ENCODE data around the gene XCL2. TPM values are rescaled to one million over a fixed set of nuclear protein-coding genes. Genes with fewer than 3 reads are reported as not detected.
A peak's percentile ranks its signal among the peaks of the same experiment; 100 is the strongest.
"Not testable (repeated sequence)": the region's sequence is repeated elsewhere in the genome, so short reads cannot be mapped to it uniquely, and the experiment has no call there.

XCL2 gene, protein sequence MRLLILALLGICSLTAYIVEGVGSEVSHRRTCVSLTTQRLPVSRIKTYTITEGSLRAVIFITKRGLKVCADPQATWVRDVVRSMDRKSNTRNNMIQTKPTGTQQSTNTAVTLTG
- not detected in 2 replicates for total RNA-seq

DNA sequence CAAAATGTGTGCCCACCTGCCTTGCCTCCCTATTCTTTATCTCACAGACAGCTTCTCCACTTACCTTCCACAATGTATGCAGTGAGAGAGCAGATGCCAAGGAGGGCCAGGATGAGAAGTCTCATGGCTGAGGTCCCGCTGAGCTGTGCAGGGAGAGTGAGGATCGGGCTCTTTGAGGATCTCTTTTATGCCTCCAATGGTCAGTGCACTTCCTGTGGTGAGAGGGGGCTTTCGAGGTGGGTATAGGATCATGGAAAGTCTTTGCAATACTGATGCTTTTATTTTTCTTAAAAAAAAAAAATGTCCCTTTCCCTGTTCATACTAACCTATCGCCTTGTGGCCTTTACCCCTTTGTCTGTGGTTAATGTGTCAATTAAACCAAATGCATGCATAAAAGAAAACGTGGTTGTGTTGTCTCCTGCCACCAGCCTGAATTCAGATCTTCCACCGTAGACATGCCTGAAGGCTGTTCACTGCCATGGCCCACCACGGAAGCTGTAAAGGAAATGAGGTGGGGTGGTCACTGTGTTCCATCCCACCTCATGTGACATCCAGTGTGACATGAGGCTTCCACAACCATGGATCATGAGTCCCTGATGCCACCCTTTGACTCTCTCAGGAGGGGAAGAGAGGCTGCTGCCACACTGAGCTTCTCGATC lies at the start of gene XCL2:
Gene XCL2, minus strand, starts transcription at position 158 of the 659 bp plus-strand sequence. Its CDS starts 33 bp downstream, at position 125.
- DNase-seq (ENCODE audit: low read depth); H3K4me3 ChIP-seq (ENCODE audit: low read depth, low read length): not testable (repeated sequence)

DNA sequence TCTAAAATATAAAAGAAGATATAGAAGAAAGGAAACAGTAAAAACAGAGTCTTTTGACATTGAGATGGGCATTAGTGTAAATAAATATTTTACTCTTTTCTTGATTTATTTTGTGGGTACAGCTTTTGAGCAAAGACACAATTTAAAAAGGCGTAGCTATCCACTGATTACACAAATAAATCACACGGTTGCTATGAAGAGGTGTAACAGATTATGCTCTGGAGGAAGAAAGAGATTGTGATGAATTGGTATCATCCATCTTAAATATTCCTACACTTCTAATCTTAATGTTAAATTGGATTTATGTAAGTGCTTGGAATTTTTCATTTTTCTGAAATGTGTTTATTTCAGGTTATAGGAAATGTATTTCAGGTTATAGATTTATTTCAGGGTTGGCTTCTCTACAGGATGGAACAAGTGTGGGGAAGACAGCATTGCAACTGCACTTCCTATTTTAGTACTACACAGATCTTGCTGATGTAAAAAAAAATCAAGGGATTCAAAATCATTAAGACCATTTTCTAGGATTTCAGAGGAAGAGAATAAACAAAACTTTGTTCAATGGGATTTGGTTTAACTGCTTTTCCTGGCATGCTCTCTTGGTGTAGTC lies 47.9 kb upstream of the XCL2 start:
- no peak for DNase-seq (ENCODE audit: low read depth)
- no peak overlapping the region for H3K4me3 ChIP-seq (ENCODE audit: low read depth, low read length)
- TF ChIP-seq, protein P1, sequence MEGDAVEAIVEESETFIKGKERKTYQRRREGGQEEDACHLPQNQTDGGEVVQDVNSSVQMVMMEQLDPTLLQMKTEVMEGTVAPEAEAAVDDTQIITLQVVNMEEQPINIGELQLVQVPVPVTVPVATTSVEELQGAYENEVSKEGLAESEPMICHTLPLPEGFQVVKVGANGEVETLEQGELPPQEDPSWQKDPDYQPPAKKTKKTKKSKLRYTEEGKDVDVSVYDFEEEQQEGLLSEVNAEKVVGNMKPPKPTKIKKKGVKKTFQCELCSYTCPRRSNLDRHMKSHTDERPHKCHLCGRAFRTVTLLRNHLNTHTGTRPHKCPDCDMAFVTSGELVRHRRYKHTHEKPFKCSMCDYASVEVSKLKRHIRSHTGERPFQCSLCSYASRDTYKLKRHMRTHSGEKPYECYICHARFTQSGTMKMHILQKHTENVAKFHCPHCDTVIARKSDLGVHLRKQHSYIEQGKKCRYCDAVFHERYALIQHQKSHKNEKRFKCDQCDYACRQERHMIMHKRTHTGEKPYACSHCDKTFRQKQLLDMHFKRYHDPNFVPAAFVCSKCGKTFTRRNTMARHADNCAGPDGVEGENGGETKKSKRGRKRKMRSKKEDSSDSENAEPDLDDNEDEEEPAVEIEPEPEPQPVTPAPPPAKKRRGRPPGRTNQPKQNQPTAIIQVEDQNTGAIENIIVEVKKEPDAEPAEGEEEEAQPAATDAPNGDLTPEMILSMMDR (conservative IDR thresholded peaks at IDR 0.05; ENCODE audit: low read depth, low read length): no peak

DNA sequence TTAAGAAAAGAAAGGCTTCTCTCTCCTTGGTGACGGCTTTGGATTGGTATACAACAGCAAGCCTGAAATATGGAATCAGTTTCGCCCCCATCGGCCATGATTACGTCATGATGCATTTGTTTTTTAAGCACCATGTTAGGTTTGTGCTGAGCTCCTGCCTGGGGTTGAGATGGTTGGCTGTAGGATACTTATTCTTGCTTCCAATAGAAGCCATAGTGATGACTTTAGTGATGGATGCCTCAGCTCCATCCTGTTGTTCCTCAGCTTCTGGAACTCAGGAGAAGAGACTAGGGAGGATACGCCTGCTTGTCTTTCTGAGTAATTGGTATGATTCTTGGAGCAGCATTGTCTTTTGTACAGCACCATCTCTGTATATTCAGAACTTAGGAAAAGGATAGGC lies 47.3 kb upstream of the XCL2 start:
- TF ChIP-seq, protein P1 (conservative IDR thresholded peaks at IDR 0.05; ENCODE audit: low read depth, low read length): no peak
- no peak for DNase-seq (ENCODE audit: low read depth)
- no peak overlapping the region for H3K4me3 ChIP-seq (ENCODE audit: low read depth, low read length)

DNA sequence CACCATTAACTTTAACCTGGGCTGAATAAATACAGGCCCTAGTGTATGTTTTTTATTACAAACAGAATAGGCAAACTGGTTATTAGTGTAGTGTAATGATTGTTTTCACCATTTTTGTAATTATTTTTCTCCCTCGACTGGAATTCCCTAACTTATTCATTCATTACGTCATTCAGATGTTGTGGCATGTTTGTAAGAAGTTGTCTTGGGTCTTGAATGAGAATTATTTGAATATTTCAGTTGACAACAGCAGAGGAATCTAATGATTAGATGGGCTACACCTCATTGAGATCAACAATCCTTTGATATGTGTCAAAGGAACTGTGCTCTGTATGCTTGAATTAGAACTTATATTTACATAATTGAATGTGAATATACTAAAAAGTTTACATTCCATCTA lies 45.4 kb upstream of the XCL2 start:
- no peak overlapping the region for H3K4me3 ChIP-seq (ENCODE audit: low read depth, low read length)
- TF ChIP-seq, protein P1 (conservative IDR thresholded peaks at IDR 0.05; ENCODE audit: low read depth, low read length): no peak
- no peak for DNase-seq (ENCODE audit: low read depth)

DNA sequence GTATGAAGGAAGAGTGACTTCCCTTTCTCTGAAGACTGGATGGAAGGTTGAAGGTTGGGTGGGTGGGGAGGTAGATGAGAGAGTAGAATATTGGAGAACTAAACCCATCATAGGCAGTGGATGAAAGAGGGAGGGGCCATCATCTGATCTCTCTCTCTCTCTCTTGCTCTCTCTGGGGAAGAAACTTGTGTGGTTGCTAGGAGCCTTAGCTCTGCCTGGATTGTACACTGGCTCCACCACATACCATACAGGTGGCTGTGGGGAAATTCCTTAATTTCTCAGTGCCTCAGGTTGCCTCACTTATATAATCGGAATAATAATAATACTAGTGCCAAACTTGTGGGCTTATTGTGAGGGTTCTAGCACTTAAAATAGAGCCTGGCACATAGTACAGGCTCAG lies 42.1 kb upstream of the XCL2 start:
- no peak overlapping the region for H3K4me3 ChIP-seq (ENCODE audit: low read depth, low read length)
- no peak for DNase-seq (ENCODE audit: low read depth)
- TF ChIP-seq, protein P1 (conservative IDR thresholded peaks at IDR 0.05; ENCODE audit: low read depth, low read length): no peak

DNA sequence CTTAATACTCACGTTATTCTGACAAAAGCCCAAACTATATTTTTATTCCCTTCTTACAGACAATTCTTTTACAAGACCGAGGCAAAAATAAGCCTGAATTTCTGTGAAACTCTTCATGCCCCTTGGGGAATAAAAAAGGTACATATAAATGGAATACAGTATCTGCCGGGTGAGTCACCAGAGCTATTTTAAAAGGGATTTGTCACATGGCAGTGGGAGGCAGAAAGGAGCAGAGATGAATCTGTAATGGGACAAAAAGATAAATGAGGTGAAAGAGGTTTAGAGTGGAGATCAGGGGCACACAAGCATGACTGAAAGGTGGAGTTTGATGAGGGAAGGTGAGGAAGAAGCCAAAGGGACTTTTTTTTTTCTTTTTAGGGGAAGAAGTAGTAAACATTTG lies 41.4 kb upstream of the XCL2 start:
- TF ChIP-seq, protein P1 (conservative IDR thresholded peaks at IDR 0.05; ENCODE audit: low read depth, low read length): no peak
- peak; percentile 61 for DNase-seq (ENCODE audit: low read depth)
- H3K4me3 ChIP-seq (ENCODE audit: low read depth, low read length): no peak overlapping the region

DNA sequence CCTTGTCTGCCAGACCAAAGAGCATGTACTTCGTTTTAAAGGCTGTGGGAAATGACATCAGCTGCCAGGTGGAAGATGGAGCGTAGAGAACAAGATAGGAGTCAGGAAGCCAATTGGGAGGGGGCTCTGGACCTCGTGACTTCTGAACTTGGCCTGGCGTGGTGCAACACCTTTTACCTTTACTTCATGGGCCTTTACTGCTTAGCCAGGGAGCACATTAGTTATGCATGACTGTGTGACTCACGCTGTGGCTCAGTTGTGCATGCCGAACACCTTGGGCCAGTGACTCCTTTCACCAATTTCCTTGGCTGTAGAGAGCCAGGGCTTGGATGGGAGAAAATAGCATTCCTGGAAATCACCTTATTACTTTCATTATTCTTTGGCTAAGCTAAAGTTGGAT lies 39.8 kb upstream of the XCL2 start:
- no peak overlapping the region for H3K4me3 ChIP-seq (ENCODE audit: low read depth, low read length)
- TF ChIP-seq, protein P1 (conservative IDR thresholded peaks at IDR 0.05; ENCODE audit: low read depth, low read length): no peak
- DNase-seq (ENCODE audit: low read depth): peak; percentile 94

All from epithelial cell of proximal tubule (primary cell).